Stimulated activated CD4-positive, alpha-beta T cell treated with anti-CD3 and anti-CD28 coated beads, Interleukin-15, amount 100 ng/mL, for 48 hours (primary cell): ENCODE measurements around the gene SLC39A11.
"Not testable (repeated sequence)": the region's sequence is repeated elsewhere in the genome, so short reads cannot be mapped to it uniquely, and the experiment has no call there.

Source experiments
- DNase-seq, 2 donors: peaks; one replicate each; pipeline ENCODE4 v3.0.0-alpha.2; 2020; ENCODE audit warnings: low read depth in 2 of 2

SLC39A11 gene

DNA sequence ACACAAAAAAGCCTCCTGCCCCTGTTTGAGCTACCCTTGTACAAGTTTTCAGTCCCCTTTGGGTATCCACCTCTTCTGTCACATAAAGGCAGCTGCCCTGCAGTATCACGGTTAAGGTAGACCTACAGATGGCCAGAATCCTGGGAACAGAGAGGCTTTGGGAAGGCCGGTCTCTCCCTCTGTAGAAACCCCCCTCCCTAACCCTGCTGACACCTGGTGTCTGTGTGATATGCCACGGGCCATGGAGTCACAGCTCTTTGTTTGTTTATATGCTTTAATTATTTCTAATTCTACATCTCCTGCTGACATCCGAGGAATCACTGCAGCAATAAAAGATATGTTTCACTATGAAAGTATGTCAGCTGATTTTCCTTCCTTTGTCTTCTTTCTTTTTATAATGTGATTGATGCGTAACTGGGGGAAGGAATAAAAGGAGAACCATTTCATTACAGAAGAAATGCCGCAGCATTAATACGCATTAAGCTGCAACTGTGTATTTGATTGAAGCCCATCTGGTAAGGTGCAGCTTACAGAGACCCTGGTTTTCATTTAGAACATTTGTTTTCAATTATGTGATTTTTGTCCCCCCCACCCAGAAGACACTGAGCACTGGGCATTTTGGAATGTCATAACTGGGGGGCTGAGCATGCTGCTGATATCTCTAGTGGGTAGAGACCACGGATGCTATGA, 142.1 kb downstream of the SLC39A11 start:
- DNase-seq = no peak

DNA sequence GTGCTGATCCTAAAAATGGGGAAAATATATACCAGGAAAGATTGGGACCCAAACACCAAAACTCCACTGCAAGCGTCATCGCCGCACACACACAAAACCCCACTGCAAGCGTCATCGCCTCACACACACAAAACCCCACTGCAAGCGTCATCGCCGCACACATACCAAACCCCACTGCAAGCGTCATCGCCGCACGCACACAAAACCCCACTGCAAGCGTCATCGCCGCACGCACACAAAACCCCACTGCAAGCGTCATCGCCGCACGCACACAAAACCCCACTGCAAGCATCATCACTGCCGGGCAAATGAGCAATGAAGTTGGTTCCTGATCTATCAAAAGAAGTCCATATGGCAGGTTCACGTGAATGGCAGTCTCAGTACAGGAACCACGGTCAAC, 144.4 kb downstream of the SLC39A11 start:
- DNase-seq = no peak

DNA sequence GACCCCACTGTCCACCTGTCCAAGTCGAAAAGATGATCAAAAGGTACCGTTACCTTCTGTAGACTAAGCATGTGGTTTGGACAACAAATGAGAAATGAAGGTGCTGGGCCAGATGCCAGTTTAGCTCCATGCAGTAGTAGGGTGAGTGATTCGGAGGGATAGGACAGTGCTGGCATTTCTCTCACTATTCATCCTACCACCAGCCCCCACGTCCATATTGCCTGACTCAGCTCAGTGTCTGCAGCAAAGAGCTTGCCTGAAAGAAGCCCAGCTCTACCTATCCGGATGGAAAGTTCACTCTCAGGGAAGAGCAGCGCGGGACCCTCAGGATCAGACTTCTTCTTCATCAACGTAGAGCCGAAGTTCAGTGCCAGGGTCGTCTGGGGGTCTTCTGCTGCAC, 145.0 kb downstream of the SLC39A11 start:
- no peak for DNase-seq

DNA sequence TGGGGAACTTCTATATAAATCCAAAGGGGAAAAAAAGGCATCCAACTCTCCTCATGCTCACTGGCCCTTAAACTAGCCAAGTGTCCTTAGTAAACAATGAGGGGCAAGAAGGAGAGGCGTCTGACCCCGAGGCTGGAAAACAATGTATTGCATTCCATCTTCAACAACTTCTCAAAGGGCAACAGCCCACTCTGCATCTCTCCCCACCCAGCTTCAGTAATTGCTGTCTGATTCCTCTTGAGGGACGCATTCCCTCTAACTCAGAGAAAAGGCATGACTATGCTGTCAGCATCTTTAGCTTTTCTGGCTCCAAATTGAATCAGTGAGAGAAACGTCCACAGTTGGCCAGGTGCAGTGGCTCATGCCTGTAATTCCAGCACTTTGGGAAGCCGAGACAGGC, 145.8 kb downstream of the SLC39A11 start:
- DNase-seq = no peak

DNA sequence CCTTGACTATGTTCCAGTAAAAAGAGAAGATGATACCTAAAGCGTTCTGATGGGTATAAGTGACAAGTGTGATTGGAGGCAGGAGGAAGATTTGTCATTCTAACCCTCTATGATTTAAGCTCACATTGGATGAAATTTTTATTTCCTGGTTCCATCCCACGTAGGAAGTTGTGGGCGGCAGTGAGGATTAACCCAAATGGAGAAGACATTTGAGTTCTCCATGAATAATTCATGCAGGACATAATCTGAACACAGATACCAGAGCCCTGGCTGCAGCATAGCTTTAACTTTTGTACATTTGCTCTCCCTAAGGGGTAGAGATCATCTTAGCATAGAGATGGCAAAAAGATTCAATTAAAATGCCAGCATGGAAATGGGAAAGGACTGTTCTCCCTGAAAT, 146.3 kb downstream of the SLC39A11 start:
- no peak for DNase-seq

DNA sequence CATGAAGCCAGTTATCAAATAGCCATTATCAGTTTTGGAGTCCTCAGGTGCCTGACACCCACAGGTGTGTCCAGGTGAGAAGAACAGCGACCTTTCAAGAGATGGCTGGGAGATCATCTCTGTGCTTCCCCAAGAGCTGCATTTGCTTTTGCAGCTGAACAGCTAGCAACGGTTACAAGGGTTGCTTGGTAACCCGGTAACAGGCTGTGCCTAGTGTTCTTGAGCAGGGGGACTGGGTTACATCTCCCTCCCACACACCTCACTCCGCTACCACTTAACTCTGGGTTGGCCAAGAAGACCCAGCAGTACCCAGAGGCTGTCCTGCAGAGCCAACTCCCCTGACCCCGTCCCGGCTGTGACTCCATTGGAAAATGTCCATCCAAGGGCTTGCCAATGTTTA, 147.0 kb downstream of the SLC39A11 start:
- DNase-seq = no peak

DNA sequence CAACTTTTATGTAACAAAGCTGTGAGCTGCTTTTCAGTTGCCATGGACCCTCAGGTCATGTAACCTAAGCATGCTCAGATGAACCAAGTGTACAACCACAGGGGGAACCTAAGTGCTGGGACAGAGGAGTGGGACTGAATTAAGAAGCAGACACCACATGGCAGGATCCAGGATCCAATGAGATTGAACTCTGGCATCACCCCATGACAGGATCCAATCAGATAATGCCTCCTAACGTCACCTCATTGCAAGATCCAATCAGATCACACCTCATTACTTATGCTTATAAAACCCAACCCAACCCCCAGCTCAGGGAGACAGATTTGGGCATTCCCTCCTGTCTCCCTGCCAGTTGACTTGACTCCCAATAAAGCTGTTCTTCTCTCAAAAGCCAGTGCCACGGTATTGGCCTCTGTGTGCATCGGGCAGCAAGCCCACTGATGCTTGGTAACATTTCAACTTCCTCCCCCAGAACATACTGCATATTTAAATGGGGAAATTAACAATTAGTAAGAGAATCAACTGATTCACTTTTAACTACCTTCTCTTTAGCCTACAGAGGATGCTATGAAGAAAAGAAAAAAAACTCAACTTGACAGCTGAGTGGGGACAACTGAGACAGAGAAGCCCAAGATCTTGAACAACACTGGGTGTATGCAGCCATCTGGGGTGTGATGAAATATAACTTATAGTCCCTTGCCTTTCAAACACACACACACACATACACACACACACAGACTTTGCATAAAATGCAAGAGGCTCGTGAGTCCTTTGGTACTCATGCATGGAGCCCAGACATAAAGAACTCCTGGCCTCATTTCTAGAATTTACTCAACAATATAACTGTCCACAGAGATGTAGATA, 148.4 kb downstream of the SLC39A11 start:
- DNase-seq = no peak

DNA sequence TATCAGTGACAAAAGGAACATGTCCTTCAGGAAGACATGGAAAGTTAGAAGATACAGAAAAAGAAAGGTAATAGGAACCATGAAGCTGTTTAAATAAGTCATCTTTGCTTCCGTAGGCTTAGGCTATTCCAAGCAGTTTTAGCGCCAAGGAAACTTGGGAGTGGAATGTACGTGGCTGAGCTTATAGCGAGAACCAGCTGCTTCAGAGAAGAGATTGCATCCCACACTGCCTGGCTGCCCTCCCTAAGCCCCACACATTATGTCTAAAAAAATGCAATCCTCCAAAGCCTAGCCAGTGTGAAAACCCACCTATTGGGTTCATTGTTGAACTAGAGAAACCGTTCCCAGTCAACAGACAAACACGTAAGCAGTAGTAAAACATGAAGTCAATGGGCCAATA, 149.9 kb downstream of the SLC39A11 start:
- DNase-seq = no peak

DNA sequence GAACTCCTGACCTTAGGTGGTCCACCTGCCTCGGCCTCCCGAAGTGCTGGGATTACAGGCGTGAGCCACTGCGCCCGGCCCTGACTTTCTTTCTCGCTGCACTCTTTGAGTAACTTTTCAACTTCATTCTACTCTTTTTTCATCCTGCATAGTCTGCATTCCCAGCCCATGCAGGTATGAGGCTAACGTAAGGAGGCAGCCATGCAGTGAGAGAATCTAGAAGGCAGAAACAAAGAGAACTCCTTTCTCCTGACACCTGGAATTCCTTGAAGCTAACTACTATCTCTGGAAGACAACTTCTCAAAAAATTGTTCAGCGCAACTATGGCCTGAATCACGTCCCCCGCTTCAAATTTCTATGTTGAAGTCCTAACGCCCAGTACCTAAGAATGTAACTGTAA, 152.0 kb downstream of the SLC39A11 start:
- DNase-seq = no peak

DNA sequence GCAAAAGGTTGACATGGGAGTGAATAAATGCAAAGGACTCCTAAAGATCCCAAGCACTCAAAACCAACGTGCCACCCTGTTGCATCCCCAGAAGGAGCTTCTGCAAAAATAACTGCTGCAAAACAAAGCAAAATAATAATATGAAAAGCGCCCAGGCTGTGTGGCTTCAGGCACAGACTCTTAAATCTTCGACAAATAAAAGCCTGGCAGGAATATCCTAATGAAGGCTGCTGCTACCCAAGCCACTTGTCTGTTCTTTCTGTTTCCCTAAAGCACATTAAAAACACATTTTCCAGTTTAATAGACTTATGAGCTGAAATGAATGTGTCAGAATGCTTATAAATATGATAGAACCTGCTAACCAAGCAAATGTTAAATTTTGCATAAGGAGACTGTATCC, 154.0 kb downstream of the SLC39A11 start:
- DNase-seq = no peak

DNA sequence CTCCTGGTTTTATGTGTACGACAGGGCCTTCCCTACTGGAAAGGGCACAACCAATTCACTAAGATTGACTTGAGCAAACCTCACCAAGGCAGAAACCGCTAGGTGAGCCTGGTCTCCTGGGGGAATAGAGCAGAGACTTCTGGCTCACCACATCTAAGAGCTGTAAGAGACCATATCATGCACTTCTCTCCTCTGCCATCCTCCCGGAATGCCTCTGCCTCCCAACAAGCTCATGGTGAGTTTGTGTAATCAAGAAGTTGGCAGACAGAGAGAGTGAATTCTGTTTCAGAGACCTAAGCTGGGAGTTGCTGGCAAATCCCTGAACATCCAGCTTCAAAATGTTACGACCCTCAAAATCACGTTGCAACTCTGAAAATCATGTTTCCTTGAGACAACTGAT, 154.8 kb downstream of the SLC39A11 start:
- no peak for DNase-seq

DNA sequence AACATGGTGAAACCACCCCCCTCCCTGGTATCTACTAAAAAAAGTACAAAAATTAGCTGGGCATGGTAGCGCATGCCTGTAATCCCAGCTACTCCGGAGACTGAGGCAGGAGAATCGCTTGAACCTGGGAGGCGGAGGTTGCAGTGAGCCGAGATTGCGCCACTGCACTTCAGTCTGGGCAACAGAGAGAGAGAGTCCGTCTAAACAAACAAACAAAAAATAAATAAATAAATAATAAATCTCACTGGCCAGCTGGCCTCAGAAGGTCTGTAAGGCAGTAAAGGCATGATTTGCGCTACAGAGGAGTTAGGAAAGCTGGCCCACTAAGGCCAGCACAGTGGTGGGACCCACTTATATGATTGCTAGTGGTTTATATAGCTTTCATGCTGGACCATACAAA, 155.2 kb downstream of the SLC39A11 start:
- DNase-seq = not testable (repeated sequence)

DNA sequence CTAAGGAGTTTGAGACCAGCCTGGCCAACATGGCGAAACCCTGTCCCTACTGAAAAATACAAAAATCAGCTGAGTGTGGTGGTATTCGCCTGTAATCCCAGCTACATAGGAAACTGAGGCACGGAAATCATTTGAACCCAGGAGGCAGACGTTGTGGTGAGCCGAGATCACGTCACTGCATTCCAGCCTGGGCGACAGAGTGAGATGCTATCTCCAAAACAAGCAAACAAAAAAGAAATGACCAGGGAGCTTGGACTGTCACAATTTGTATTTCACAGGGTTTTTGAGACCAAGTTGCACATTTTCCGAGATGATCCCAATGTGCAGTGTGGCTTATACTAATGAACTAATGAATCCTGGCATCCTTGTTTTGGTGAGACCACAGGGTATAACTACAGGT, 156.5 kb downstream of the SLC39A11 start:
- DNase-seq = no peak

DNA sequence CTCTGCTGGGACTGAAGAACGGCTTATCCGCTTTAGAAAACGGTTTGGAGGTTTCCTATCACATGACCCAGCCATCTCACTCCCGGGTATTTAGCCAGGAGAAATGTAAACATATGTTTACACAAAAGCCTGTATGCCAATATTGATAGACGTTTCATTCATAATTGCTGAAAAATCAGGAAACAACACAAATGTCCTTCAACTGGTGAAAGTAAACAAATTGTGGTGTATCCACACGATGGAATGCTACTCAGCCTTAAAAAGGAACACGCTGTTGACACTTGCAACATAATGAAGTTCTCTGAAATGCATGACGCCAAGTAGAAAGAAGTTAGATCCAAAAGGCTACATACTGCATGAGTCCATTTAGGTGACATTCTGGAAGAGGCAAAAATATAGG, 157.6 kb downstream of the SLC39A11 start:
- no peak for DNase-seq

DNA sequence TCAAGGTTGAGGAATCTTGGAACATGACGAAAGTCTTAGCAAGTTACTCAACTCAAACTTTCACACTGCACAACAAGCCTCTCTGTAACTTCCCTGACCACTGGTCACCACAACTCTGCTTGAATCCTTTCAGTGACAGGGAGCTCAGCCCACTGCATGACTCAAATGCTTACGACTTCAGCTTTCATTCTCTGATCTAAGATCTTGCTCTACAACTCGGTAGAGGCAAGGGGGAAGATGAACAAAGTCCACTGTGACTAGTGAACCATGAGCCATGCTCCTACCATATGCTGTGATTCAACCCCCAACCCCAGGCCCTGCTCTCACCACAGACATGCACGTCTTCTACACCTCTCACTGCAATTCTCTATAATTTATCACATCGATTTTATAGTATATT, 160.9 kb downstream of the SLC39A11 start:
- DNase-seq = no peak

DNA sequence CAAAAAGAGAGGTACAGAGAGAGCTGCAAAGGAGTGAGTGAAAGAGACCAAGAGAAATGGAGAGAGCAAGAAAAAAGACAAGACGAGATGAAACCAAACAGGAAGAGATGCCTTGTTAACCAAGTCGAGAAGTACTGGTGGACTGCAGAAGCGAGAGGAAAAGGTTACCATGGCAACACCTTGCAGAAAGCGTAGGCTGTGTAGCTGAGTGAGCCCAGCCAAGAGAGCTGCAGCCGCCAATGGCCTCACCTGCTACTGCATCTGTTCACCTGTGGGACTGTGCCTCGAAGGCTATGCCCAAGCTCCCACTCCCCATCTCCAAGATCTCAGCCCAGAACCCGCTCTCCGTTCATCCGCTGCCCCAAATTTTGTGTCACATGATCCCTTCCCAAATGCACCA, 161.3 kb downstream of the SLC39A11 start:
- DNase-seq = no peak

DNA sequence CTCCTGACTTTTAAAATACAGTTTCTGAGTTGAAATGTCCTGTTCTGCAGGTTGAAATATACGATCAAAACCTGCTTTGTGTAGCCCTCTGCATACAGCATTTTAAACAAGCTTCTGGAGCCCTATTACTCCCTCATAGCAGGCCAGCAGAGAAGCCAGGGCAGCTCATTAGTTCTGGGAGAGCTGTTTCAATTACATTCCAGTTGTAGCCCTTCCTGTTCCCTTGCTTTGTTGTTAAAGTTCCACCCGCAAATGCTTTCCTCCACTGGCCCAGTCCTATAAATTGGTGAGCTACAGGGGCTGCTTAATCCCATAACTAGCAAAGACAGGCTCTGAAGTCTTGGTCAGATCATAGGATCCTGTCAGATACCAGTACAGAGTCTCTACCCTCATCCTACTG, 162.5 kb downstream of the SLC39A11 start:
- DNase-seq = no peak

DNA sequence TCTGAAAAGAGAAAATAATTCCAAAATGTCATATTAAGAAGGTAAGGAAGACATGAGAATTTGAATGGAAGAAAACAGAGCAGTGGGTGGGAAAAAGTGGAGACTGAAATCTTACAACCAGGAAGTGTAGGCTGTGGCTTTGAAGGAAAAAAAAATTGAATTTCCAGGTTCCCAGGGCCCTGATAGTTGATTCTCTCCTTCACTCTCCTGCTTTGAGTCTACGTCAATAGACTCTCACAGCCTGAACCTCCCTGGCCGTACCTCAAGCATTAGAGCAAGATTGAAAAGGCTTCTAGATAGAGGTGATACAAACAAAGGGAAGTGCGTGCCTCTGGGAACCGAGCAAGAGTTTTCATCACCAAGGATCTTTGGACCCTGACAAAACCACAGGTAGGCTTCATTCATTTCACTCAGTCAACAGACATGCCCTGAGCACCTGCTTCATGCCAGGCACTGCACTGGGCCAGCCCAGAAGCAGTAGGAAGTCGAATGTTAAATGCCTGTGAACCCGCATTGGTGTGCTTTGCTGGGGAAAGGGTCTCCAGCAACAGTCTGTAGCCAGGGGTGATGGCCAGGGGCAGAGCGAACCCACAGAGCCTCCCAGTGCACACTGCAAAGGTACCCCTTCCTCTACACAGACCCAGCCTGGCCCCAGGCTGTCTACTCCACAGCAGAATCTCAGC, 163.9 kb downstream of the SLC39A11 start:
- no peak for DNase-seq

DNA sequence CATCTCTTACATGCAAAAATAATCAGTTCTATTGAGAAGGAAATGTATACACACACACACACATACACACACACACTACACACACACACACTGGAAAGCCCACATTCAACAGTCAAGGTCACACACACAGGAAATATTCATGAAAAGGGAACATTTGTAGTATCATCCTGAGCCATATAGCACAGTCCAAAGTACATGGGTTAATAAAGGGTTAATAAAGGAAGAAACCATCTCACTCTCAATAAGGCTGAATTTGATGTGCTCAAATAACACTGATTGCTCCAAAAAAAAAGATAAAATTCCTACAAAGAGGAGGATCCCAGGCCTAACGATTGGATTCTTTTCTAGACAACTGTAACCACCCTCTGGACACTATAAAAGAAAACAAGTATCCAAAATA, 164.7 kb downstream of the SLC39A11 start:
- no peak for DNase-seq

DNA sequence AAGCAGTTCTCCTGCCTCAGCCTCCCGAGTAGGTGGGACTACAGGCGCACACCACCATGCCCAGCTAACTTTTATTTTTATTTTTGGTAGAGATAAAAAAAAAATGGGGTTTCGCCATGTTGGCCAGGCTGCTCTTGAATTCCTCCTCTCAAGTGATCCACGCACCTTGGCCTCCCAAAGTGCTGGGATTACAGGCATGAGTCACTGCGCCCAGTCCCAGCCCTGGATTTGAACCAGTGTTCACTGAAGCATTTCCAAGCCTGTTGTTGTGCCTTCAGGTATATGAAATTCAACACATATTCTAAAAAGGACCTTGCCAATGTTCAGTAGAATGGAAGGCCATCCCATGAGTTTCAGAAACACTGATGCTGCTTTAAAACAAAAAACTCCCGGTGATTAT, 165.3 kb downstream of the SLC39A11 start:
- DNase-seq = no peak

DNA sequence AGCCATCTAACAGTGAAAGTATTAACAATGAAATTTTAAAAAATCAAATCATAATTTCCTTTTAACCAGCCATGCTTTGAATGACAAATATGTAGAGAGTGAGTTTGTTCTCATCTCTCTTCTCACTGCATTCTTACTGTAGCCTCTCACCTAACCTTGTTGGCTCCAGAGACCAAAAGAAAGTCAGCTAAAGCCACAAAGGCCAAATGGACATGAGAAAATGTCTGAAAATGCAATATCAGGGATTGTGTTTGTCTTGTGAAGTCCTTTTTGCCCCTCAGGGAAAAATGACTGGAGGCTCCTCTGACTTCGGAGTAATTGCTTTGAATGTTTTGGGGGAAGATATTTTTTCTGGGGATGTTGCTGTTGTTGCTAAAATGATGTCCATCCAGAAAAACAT, 166.3 kb downstream of the SLC39A11 start:
- no peak for DNase-seq

DNA sequence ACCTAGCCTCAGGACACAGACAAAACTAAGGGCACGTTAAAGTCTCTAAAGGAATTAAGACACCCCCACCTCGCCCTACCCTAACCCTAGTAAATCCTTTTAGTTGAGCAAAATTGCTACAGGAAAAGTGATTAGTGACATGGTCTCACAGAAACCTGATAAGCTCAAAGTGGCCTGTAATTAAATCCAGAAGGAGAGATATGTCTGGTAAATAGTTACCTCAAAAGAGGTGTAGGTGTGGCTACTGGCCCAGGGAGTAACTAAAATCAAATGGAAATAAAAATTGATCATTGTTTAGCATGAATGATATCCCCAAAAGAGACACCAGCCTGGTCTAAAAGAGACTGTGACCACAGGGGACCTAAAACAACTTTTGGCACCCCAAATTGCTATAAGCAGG, 168.3 kb downstream of the SLC39A11 start:
- DNase-seq = no peak

DNA sequence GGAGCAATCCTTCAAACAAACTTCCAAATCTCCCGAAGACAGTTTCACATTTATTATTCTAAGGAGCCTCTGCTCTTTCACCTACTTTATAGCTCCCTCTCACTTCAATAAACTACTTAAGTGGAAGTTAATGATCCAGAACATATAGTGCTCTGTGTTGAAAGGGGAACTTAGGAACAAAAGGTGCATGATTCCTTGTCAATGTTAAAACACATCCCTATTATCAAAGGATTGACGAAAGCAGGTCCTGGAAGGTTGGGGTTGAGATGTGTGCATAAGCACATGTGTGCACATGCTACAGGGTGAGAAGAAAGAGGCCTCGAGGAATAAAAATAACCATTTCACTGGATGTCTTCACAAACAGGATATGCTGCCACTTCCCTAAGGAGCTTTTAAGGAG, 170.3 kb downstream of the SLC39A11 start:
- DNase-seq = no peak
